DND-41 (cell line): Measurements from ENCODE around the gene PSMC3IP.

Experiments used
- EZH2 ChIP-seq: IDR thresholded peaks from 3 replicates; pipeline ENCODE4 v1.6.1; 2012; ENCODE audit warnings: borderline replicate concordance, low read depth, mild to moderate bottlenecking, moderate library complexity, low read length, inconsistent platforms; ENCODE audit not compliant: severe bottlenecking
- TF ChIP-seq, protein P1 (sequence below): IDR thresholded peaks from 2 replicates; pipeline ENCODE4 v1.5.1; 2012; ENCODE audit warnings: borderline replicate concordance, low read length, moderate library complexity, mild to moderate bottlenecking; ENCODE audit not compliant: poor library complexity, severe bottlenecking; ENCODE audit errors: extremely low read depth

DNA sequence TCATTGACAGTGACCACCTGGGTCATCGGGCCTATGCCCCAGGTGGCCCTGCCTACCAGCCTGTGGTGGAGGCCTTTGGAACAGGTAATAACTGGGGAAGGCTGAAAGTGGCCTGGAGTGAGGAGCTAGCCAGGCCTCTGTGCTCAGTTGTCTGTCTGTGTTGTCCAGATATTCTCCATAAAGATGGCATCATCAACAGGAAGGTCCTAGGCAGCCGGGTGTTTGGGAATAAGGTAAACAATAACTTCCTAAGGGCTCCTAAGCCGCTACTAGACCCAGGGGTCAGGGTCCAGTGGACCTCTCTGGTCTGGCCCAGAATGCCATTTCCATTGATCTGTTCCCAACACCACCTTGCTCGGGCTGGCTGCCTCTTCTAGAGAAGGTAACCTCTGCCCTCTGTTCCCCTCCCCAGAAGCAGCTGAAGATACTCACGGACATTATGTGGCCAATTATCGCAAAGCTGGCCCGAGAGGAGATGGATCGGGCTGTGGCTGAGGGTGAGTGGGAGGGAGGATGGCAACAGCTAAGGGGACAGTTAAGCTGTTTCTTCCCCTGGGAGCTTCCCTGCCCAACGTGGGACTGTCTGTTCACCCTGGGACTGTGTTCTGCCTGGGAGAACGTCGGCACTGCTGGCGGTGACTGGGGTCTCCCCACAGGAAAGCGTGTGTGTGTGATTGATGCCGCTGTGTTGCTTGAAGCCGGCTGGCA, 12.6 kb downstream of the PSMC3IP start:
- no peak for TF ChIP-seq EZH2
- TF ChIP-seq, protein P1, sequence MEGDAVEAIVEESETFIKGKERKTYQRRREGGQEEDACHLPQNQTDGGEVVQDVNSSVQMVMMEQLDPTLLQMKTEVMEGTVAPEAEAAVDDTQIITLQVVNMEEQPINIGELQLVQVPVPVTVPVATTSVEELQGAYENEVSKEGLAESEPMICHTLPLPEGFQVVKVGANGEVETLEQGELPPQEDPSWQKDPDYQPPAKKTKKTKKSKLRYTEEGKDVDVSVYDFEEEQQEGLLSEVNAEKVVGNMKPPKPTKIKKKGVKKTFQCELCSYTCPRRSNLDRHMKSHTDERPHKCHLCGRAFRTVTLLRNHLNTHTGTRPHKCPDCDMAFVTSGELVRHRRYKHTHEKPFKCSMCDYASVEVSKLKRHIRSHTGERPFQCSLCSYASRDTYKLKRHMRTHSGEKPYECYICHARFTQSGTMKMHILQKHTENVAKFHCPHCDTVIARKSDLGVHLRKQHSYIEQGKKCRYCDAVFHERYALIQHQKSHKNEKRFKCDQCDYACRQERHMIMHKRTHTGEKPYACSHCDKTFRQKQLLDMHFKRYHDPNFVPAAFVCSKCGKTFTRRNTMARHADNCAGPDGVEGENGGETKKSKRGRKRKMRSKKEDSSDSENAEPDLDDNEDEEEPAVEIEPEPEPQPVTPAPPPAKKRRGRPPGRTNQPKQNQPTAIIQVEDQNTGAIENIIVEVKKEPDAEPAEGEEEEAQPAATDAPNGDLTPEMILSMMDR: no peak
